HG03139 (cell line): ENCODE results near the gene CGB1.
"Not testable (repeated sequence)": the region's sequence is repeated elsewhere in the genome, so short reads cannot be mapped to it uniquely, and the experiment has no call there.

Experiments used
- ATAC-seq: cut with Tn5 transposase; IDR thresholded peaks from one replicate; pipeline ENCODE4 v1.9.1; 2021; ENCODE audit not compliant: unreplicated experiment

Gene CGB1

DNA sequence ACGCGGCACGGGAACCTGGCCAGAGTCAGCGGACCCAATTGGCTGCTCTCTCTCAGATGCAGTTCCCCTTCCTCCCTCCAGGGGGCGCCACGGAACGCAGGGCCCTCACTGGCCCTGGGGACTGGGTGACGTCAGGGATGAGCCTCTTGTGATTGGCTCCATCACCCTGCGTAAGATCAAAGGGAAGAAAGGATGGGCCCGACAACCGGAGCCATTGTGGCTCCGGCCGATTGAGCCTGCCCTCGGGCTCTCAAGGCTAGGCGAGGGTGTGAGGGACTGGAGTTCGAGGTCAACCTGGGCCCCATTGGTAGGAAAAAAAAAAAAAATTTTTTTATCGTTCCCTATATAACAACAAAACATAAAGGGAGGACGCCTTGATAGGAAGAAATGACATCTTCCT lies at the start of gene CGB1:
Gene CGB1, minus strand, starts transcription at position 81 of the 400 bp plus-strand sequence. CDS start 184 bp downstream, outside the sequence.
- ATAC-seq = not testable (repeated sequence)

GRCh38 chr19:49086296-49086695 lies 49.6 kb upstream of the CGB1 start:
- ATAC-seq = no peak

DNA sequence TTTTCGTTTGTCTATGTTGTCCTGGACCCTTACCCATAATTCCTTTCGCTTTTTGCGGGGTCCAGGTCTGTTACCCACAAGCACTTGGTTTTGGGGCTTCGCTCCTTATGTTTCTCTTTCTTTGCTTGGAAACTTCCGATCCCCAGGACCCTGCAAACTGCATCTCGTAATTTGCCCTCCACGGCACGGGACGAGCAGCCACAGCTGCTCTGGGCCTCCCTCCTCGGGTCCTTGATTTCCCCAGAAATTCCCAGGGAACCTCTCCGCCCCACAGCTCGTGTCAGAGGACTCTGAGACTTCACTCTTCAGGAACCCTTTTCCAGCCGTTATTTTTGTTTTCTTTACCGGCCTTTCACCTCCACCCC lies 49.2 kb upstream of the CGB1 start:
- no peak for ATAC-seq

DNA sequence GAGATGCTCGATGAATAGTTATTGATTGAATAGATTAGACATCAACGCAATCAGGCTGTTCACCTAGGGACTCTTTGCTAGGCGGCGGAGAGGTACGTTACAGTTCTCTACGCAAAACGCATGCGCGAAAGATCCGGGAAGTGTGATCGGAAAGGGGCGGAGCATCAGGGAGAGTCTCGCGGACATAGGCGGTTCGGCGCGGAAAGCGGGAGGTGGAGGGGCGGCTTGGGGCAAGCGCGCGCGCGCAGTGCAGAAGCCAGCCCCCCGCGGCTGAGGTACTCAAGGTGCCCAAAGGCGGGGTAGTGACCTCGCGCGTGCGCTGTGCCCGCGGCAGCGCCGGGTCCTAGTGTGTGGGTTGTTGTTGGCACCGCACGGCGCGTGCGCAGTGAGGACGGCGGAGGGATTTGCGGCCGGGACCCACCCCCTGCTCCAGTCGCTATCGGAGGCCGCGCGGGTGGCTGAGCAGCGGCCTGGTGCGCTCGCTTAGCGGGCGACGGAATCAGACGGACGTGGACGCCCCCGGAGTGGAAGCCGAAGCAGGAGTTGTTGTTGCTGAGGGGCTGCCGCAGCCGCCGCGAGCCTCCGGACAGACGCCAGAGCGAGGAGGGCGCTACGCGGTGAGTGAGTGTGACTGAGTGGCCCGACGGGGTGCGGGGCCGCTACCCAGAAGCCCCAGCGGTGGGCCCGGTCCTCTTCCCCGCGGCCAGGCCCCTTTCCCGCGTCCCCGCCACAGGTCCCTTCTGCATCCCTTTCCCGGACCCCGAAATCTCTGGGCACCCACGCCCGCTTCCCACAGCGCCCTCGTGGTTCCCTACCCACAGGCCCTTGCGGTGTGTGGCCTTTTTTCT lies 48.5 kb upstream of the CGB1 start, which contains the start of gene SNRNP70:
Gene SNRNP70, plus strand, starts transcription at position 432 of the 848 bp plus-strand sequence. CDS start 964 bp downstream, outside the sequence.
- peak; percentile 73 for ATAC-seq

GRCh38 chr19:49084206-49085019 lies 47.7 kb upstream of the CGB1 start:
- no peak for ATAC-seq

GRCh38 chr19:49081273-49081672 lies 44.6 kb upstream of the CGB1 start:
- no peak for ATAC-seq

DNA sequence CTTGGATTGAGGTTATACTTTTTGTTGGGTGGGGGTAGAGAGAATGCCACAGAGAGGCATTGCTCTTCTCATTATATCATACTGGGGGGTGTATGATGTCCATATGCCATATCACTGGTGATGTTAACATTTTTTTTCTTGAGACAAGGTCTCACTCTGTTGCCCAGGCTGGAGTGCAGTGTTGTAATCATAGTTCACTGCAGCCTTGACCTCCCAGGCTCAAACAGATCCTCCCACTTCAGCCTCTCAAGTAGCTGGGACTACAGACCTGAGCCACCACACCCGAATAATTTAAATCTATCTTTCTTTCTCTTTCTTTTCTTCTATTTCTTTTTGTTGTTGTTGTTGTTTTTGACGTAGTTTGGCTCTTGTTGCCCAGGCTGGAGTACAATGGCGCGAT lies 43.7 kb upstream of the CGB1 start:
- no peak for ATAC-seq

GRCh38 chr19:49074869-49075268 lies 38.2 kb upstream of the CGB1 start:
- not testable (repeated sequence) for ATAC-seq

DNA sequence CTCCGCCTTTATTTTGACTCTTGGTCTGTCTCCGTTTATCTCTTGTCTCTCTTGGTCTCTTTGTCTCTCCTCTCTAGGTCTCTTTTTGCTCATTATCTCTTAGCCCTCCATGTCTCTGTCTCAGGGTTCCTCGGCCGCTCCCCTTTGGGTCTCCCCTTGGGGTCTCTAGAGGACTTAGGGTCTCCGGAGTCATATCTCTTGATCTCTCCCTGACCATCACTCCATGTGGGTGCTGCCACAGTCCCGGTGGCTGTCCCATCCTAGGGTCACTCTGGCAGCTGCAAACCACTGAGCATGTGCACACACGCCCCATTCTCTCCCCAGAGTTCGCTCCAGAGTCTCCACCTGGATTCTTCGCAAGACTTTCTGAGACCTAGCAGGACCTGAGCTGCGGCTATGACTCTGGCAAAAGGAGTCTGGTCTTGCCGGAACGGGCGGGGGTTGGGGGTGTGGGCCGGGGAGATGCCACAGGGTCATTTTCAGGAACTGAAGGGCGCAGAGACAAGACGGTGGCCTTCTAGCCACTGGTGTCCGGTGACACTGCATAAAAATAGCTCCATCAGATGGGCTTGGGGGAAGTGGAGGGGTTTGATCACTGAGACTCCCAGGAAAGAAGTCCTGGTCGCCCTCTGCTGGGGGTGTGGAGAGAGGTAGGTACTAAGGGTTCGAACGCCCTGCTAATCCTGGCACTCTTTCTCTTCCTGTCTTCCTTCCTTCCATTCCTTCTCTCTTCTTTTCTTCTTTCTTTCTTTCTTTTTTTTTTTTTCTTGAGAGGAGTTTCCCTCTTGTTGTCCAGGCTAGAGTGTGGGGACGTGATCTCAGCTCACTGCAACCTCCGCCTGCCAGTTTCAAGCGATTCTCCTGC lies 37.1 kb upstream of the CGB1 start:
- no peak for ATAC-seq

DNA sequence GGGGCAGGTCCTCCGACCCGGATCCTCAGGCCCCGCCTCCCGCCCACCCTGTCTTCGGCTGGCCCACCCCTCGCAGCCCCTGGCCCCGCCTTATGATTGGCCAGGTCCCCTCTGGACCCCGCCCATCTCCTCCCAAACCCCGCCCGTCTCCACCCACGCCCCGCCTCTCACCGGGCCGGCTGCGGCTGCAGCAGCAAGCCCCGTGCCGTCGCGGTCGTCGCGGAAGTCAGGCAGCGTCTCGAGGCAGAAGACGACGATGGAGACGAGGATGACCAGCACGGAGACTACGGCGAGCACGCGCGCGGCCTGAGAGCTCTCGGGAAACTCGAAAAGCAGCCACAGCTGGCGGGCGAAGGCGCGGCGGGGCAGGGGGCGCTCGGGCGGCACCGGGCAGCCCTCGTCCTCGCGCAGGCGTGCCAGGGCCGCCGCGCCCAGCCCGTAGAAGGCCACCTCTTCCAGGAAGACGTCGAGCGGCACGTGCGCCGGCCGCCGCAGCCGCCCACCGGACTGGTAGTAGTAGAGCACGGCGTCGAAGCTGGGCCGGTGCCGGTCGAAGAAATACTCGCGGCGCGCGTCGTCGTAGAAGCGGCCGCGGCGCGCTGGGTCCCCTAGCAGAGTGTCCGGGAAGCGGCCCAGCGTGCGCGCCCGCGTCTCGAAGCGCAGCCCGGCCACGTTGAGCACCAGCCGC lies 35.3 kb upstream of the CGB1 start:
- ATAC-seq = no peak

DNA sequence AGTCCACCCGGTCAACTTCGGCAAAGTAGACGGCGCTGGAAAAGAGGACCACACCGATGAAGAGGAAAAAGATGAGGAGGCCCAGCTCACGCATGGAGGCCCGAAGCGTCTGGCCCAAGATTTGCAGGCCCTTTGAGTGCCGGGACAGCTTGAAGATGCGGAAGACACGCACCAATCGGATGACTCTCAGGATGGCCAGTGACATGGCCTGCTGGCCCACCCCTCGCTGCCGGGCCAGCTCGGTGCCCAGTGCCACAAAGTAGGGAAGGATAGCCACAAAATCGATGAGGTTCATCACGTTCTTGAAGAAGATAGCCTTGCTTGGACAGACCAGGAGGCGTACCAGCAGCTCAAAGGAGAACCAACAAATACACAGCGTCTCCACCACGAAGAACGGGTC lies 33.7 kb upstream of the CGB1 start:
- ATAC-seq = no peak

- no peak for ATAC-seq
Observed at GRCh38 chr19:49069026-49069425, 32.3 kb upstream of the CGB1 start.

DNA sequence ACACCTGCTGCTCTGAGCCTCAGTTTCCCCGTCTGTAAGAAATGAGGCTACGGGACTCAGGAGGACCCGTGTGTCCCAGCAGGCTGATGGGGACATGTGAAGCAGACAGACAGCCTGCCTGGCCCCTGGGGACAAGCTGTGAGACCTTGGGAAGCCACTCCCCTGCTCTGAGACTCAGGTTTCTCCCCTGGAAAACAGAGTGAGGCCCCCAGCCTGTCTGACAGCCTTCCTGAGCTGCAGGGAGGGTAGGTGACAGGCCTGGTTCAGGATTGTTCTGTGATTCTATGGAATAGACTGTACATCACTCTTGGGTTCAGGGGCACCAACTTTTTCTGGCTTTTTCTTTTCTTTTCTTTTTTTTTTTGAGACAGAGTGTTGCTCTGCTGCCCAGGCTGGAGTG lies 30.9 kb upstream of the CGB1 start:
- ATAC-seq = no peak

- no peak for ATAC-seq
Observed at GRCh38 chr19:49065905-49066512, 29.3 kb upstream of the CGB1 start.

DNA sequence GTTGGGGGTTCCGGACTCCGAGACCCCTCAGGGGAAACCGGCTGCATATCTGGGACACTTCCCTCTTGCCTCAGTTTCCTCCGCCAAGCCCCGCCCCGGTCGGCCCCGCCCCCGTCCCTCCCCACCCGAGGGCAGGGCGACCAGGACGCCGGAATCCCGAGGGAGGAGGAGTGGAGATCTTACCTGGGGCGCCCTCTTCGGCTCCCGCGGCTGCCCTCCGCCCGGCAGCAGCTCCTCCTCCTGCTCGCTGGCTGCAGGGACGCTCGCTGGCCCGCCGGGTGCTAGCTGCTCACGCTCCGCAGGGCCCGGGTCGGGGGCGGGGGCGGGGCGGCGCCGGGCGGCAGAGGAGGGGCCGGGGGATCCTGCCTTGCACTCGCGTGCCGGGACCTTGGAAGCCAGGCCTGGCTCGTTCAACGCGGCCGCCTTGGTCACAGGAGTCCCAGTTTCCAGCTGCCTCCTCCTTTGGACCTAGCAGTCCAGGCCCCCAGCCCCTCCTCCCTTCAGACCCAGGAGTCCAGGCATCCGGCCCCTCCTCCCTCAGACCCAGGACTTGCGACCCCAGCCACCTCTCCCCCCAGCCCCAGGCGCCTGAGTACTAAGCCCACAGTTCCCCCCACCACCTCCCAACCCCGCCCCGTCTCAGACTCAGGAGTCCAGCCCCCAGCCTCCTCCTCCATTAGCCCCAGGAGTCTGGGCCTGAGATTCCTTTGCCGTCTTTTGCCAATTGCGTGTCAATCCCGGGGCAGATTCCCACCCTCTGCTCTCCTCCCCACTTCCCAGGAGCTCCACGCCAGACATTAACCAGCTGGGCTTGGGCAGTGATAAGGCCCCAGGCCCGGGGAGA lies 28.3 kb upstream of the CGB1 start, which contains the start of gene NTF4:
Gene NTF4, minus strand, starts transcription at position 51 of the 844 bp plus-strand sequence. CDS start 2,821 bp downstream, outside the sequence.
- no peak for ATAC-seq

- no peak for ATAC-seq
Observed at GRCh38 chr19:49064029-49064629, 27.4 kb upstream of the CGB1 start.

DNA sequence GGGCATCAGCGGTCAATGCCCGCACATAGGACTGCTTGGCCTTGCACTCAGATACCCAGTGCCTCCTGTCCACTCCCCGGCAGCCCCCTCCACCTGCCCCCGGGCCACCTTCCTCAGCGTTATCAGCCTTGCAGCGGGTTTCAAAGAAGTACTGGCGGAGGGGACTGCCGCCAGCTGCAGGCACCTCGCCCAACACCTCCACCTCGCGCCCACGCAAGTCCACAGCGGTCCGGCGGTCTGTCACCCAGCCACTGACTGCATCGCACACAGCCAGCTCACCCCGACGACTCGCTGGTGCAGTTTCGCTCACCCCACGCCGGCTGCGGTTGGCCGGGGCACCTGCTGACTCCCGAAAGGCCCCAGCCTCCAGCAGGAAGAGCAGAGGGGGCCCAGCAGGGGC lies 24.8 kb upstream of the CGB1 start:
- ATAC-seq = no peak

- no peak for ATAC-seq
Observed at GRCh38 chr19:49061000-49061399, 24.3 kb upstream of the CGB1 start.

DNA sequence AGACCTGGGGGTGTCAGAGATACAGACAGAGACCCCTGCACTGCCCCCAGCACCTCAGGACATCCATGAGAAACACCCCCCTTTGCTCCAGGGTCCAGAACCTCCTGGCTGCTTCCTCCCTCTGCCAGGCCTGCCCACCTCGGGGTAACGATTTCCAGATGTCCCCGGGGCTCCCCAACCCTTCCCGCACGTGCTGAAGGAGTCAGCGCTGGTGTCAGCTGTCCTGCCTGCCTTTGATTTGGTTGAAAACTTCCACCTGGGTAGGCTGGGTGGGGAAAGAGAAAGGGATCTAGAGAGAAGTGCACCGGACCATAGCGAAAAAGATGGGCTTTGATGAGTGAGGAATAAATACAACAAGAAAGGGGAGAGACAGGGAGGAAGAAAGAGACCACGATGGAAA lies 22.4 kb upstream of the CGB1 start:
- ATAC-seq = no peak
